HG03108 (cell line): ENCODE results near the gene SH3BP1.
A peak's percentile ranks its signal among the peaks of the same experiment; 100 is the strongest.
"Not testable (repeated sequence)": the region's sequence is repeated elsewhere in the genome, so short reads cannot be mapped to it uniquely, and the experiment has no call there.

ENCODE experiments used
- ATAC-seq: cut with Tn5 transposase; IDR thresholded peaks from one replicate; pipeline ENCODE4 v1.9.1; 2021; ENCODE audit warnings: moderate library complexity; ENCODE audit not compliant: unreplicated experiment

The SH3BP1 gene

GRCh38 chr22:37675930-37676735 lies 36.7 kb downstream of the SH3BP1 start:
- no peak for ATAC-seq

GRCh38 chr22:37676736-37677492 lies 37.4 kb downstream of the SH3BP1 start:
- ATAC-seq, result peak; percentile 40

GRCh38 chr22:37677493-37677974 lies 38.1 kb downstream of the SH3BP1 start:
- ATAC-seq, result peak; percentile 2

- ATAC-seq, result no peak
These were observed 38.9 kb downstream of the SH3BP1 start for GRCh38 chr22:37678372-37678771.

- no peak for ATAC-seq
These were observed 40.2 kb downstream of the SH3BP1 start for GRCh38 chr22:37679670-37680069.

- ATAC-seq, result no peak
These were observed 40.9 kb downstream of the SH3BP1 start for GRCh38 chr22:37680191-37680851.

GRCh38 chr22:37681001-37681424 lies 41.5 kb downstream of the SH3BP1 start:
- no peak for ATAC-seq

- ATAC-seq, result no peak
These were observed 42.1 kb downstream of the SH3BP1 start for GRCh38 chr22:37681556-37682049.

- no peak for ATAC-seq
These were observed 45.5 kb downstream of the SH3BP1 start for GRCh38 chr22:37684803-37685615.

- peak; percentile 66 for ATAC-seq
These were observed 46.8 kb downstream of the SH3BP1 start, which contains the start of gene NOL12 for GRCh38 chr22:37686002-37686982. TSS of gene NOL12 (plus strand) at chr22:37686343. CDS start at chr22:37686393, 50 bp downstream.

- no peak for ATAC-seq
These were observed 50.9 kb downstream of the SH3BP1 start for GRCh38 chr22:37690407-37690806.

- ATAC-seq, result no peak
These were observed 51.5 kb downstream of the SH3BP1 start for GRCh38 chr22:37690901-37691504.

GRCh38 chr22:37692627-37693285 lies 53.3 kb downstream of the SH3BP1 start:
- ATAC-seq, result no peak

- ATAC-seq, result not testable (repeated sequence)
These were observed 54.7 kb downstream of the SH3BP1 start for GRCh38 chr22:37694131-37694530.

- not testable (repeated sequence) for ATAC-seq
These were observed 56.8 kb downstream of the SH3BP1 start for GRCh38 chr22:37696260-37696656.

- peak; percentile 97 for ATAC-seq
These were observed 57.4 kb downstream of the SH3BP1 start, which contains the start of gene TRIOBP for GRCh38 chr22:37696657-37697537. TSS of gene TRIOBP (plus strand) at chr22:37697048. CDS start at chr22:37701366, 4,318 bp downstream.

- ATAC-seq, result no peak
These were observed 58.0 kb downstream of the SH3BP1 start for GRCh38 chr22:37697538-37697835.
